Stimulated activated CD8-positive, alpha-beta memory T cell treated with anti-CD3 and anti-CD28 coated beads, Interleukin-7, amount 100 ng/mL, for 1 hour (primary cell): ENCODE data around the gene NDUFV3.
"Not testable (repeated sequence)": the region's sequence is repeated elsewhere in the genome, so short reads cannot be mapped to it uniquely, and the experiment has no call there.

Source experiments
- DNase-seq, 2 donors: peaks; one replicate each; pipeline ENCODE4 v3.0.0-alpha.2; 2020; ENCODE audit warnings: low read depth in 2 of 2

NDUFV3 gene

GRCh38 chr21:42892582-42892930 is 553 bp upstream of the NDUFV3 start:
- no peak for DNase-seq

GRCh38 chr21:42900446-42900845 is 7.3 kb downstream of the NDUFV3 start:
- no peak for DNase-seq

GRCh38 chr21:42903817-42904216 is 10.7 kb downstream of the NDUFV3 start:
- no peak for DNase-seq

GRCh38 chr21:42905195-42905594 is 12.1 kb downstream of the NDUFV3 start:
- no peak for DNase-seq

- no peak for DNase-seq
These were observed 13.1 kb downstream of the NDUFV3 start for GRCh38 chr21:42906233-42906632.

- not testable (repeated sequence) for DNase-seq
These were observed 15.4 kb downstream of the NDUFV3 start for GRCh38 chr21:42908484-42908883.

- not testable (repeated sequence) for DNase-seq
These were observed 18.8 kb downstream of the NDUFV3 start for GRCh38 chr21:42911920-42912319.

- no peak for DNase-seq
These were observed 20.4 kb downstream of the NDUFV3 start for GRCh38 chr21:42913476-42913875.

- no peak for DNase-seq
These were observed 25.2 kb downstream of the NDUFV3 start for GRCh38 chr21:42918291-42918690.

- no peak for DNase-seq
These were observed 28.8 kb downstream of the NDUFV3 start for GRCh38 chr21:42921927-42922326.

- no peak for DNase-seq
These were observed 29.8 kb downstream of the NDUFV3 start for GRCh38 chr21:42922918-42923317.

- peak; percentile 6 to 24 for DNase-seq
These were observed 30.7 kb downstream of the NDUFV3 start for GRCh38 chr21:42923553-42924432.

GRCh38 chr21:42924433-42924751 is 31.3 kb downstream of the NDUFV3 start:
- DNase-seq: no peak

- DNase-seq: no peak
These were observed 32.2 kb downstream of the NDUFV3 start, which contains the start of gene ERVH48-1 for GRCh38 chr21:42925114-42925926. ERVH48-1 (minus strand) TSS chr21:42925630; CDS start chr21:42919006, 6,624 bp downstream.

GRCh38 chr21:42927474-42928200 is 34.5 kb downstream of the NDUFV3 start:
- not testable (repeated sequence) for DNase-seq

GRCh38 chr21:42929969-42930368 is 36.9 kb downstream of the NDUFV3 start:
- no peak for DNase-seq

- DNase-seq: no peak
These were observed 38.6 kb downstream of the NDUFV3 start for GRCh38 chr21:42931560-42932235.

GRCh38 chr21:42932378-42933136 is 39.4 kb downstream of the NDUFV3 start:
- DNase-seq: not testable (repeated sequence)

- not testable (repeated sequence) for DNase-seq
These were observed 40.2 kb downstream of the NDUFV3 start for GRCh38 chr21:42933137-42933970.

GRCh38 chr21:42933973-42934372 is 40.9 kb downstream of the NDUFV3 start:
- not testable (repeated sequence) for DNase-seq
